Mesodermal cell (in vitro differentiated cells): ENCODE results near the gene BTG2.

Experiments
- H3K27ac ChIP-seq: 2 replicates; pipeline ENCODE4 v1.7.0; 2013; ENCODE audit warnings: mild to moderate bottlenecking, low read depth, low read length, moderate library complexity; ENCODE audit not compliant: severe bottlenecking
- H3K36me3 ChIP-seq: 2 replicates; pipeline ENCODE4 v1.7.1; 2013; ENCODE audit warnings: mild to moderate bottlenecking, low read length, moderate library complexity; ENCODE audit not compliant: control insufficient read depth, insufficient read depth
- H3K4me1 ChIP-seq: one replicate; pipeline ENCODE4 v1.7.1; 2013; ENCODE audit warnings: mild to moderate bottlenecking, low read length; ENCODE audit not compliant: insufficient read depth, control insufficient read depth, poor library complexity, severe bottlenecking
- H3K4me3 ChIP-seq: 2 replicates; pipeline ENCODE4 v1.7.0; 2013; ENCODE audit warnings: low read length, control low read depth, mild to moderate bottlenecking; ENCODE audit not compliant: insufficient read depth, poor library complexity, severe bottlenecking; ENCODE audit errors: extremely low read depth
- H3K9me3 ChIP-seq: 2 replicates; pipeline ENCODE4 v1.7.1; 2013; ENCODE audit warnings: mild to moderate bottlenecking, low read length, moderate library complexity; ENCODE audit not compliant: control insufficient read depth
- WGBS, 2 experiments: methylation state at CpG; one replicate each; pipeline ENCODE4 v1.1.5; 2013; ENCODE audit warnings: missing lambda C conversion rate in 2 of 2; ENCODE audit not compliant: insufficient coverage in 2 of 2; 5-methylcytosine and 5-hydroxymethylcytosine counted together

BTG2 gene

DNA sequence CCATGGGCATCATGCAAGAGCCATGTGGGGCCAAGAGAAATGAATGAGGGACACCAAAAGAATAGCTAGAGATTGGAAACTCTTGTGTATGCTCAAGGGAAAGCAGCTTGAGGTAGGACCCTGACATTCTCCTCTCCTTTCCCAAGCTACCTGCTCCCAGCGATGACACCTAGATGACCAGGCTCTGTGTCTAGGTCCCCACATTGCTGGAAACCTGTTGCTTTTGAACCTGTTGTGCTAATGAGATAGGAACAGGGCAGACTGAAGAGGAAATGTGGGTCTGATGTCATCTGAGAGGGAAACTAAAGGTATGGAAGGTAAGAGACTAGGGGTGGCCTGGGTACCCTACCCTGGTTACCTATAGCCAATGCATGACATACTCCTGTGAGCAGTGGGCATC is 43.8 kb downstream of the BTG2 start:
- Histone ChIP-seq H3K36me3 (no peaks in the 10 kb centered on the region), H3K4me3 (no peak overlapping the region), H3K27ac (no peak overlapping the region), H3K9me3 (no peaks in the 10 kb centered on the region), H3K4me1 (peaks cover 24% of the 10 kb centered on the region)
- 100% methylated on average over 1 of the region's 1 CpG; no CpG with 5 or more reads in 1 of the 2 experiments for WGBS, 2 experiments

DNA sequence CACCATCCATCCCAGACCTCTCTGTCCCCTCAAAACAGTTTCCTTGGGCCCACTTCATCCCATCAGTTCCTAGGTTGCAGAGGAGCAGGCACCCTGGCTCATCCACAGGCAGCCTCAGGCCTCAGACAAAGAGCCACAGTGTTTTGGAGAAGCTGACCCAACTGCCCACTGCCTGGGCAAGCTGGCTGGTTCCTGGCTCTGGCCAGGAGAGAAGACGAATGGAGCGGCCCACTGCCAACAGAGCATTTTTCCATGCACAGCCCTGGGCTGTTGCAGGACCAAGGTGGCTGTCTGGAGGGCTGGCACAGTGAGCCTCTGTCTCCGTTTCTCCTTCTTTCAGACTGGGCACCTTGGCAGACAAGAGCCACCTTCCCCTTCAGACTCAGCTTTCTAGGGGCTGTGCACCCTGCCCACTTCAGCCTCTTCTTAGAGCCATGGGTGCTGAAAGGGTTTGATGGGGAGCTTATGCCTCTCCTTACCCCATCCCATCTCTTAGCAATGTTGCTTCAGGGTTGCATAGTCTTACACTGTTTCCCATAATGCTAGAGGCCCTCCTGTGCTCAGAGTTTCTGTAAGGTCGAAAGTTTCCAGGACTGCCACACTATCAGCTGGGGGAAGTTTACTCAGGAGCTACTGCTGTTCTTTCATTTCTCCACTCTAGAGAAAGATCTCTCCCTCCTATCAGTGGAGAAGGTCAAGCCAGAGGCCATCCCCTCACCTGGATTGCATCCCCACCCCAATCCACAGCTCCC is 44.6 kb downstream of the BTG2 start:
- Histone ChIP-seq H3K27ac (no peak overlapping the region), H3K36me3 (no peaks in the 10 kb centered on the region), H3K4me1 (peaks cover 23% of the 10 kb centered on the region), H3K9me3 (no peaks in the 10 kb centered on the region), H3K4me3 (no peak overlapping the region)
- 85 to 94% methylated on average over 3 of the region's 4 CpGs for WGBS, 2 experiments

DNA sequence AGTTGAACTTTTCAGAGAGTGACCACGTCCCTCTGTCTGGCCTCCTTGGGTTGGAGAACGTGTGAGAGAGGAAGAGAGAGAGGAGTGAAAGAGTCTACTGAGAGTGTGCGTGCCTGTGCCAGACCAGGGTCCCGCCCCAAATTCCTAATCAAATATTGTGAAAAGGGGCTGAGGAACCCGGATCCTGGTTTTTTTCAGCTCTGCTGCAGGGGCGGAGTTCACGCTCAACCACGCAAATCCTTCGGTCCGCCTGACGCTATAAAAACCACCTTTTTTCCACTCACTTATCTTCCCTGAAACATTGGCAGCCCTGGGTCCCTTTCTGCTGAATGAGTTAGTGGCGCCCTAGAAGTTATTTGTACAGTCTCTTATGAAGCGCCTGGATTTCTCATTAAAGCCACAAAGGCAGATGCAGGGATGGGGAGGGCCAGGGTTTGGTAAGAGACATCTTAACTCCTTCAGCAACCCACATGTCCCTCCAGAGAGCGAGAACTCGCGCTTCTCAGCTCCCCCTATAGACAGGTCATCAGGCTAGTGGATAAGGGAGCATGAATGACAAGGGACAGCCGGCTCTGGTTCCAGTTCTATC is 45.8 kb downstream of the BTG2 start, which contains the start of gene FMOD:
Gene FMOD, minus strand, starts transcription at position 86 of the 589 bp plus-strand sequence. CDS start 2,852 bp downstream, outside the sequence.
- Histone ChIP-seq H3K4me1 (peaks cover 20% of the 10 kb centered on the region), H3K27ac (no peak within 1 kb of the TSS), H3K36me3 (no peaks in the 10 kb centered on the region), H3K9me3 (no peaks in the 10 kb centered on the region), H3K4me3 (no peak within 1 kb of the TSS)
- 82 to 83% methylated on average over 11 to 12 of the region's 17 CpGs for WGBS, 2 experiments

DNA sequence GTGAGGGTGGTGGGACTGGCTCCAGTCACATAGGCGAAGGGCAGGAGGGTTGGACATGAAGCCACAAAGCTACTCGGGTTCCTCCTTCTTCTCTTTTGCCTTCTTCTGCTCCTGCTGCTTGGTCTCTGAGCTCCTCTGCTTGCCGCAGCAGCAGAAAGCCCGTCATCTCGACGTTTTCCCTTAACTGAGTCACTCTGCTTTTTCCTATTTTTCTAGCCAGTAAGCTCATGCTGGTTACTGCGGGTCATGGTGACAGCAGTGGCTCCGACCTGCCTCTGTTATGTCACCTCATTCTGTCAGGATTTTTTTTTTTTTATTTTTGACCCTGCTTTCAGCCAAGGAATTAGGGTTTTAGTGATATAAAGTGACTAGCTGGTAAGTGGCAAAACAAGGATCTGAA is 48.2 kb downstream of the BTG2 start:
- H3K4me3 ChIP-seq, result no peak overlapping the region
- WGBS, 2 experiments, result 85 to 87% methylated on average over 6 to 8 of the region's 8 CpGs

DNA sequence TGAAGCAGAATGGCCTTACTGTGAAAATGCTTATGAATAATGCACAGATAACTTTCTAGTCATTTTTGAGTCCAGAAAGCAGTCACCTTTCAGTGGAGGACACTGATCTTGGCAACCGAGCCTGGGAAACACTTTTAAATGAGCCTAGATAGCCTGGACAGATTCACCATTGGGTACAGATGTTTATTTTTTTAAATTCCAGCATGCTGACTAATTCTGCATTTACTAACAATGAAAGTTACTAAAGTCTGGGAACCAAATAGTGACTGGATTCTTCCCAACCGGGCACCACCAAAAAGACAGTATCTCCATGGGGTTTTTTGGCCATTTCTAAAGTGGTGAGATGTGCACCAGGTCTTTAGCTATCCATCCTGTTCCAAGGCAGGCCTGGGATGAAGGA is 48.9 kb downstream of the BTG2 start:
- WGBS, 2 experiments, result 80% methylated on average over 1 of the region's 2 CpGs; no CpG with 5 or more reads in 1 of the 2 experiments
- H3K36me3 ChIP-seq, result no peaks in the 10 kb centered on the region
- H3K27ac ChIP-seq, result no peak overlapping the region
- peaks cover 13% of the 10 kb centered on the region for H3K4me1 ChIP-seq
- H3K4me3 ChIP-seq, result no peak overlapping the region
- H3K9me3 ChIP-seq, result peaks cover 5% of the 10 kb centered on the region

More for the DNA sequence above, 48.2 kb downstream of the BTG2 start:
- Histone ChIP-seq H3K9me3 (peaks cover 5% of the 10 kb centered on the region), H3K27ac (no peak overlapping the region), H3K36me3 (no peaks in the 10 kb centered on the region), H3K4me1 (peaks cover 13% of the 10 kb centered on the region)

DNA sequence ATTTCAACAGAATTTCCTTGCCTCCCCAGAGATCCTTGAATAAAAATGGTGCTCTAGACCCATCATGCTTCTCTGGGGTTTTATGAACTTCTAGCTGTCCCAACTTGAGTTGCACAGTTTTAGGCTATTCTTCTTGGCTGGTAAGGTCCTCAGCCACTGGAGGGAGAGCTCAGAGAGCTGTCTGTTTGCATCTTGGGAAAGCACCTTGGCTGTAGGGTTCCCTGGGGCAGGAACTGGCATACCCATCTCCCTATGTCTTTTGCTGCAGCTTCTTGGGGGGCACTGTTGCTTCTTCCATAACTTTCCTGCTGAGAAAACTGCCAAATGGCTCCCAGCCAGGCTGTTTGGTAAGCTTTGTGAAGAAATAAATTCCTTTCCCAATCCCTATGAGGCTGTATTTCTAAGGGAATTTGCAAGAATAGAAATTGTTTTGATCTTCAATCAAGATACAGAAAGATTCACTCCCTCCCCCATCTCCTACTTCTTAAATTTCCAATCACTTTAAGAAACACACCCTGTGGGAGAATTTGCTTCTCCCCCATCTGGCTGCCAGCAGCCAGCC is 53.8 kb downstream of the BTG2 start:
- H3K9me3 ChIP-seq, result peaks cover 5% of the 10 kb centered on the region
- no peak overlapping the region for H3K27ac ChIP-seq
- H3K4me1 ChIP-seq, result peaks cover 26% of the 10 kb centered on the region
- H3K4me3 ChIP-seq, result no peak overlapping the region
- no peaks in the 10 kb centered on the region for H3K36me3 ChIP-seq
